ENCODE data around the gene TMTC1.

TMTC1 gene

GRCh38 chr12:29706311-29706710 lies 77.4 kb downstream of the TMTC1 start:
- DNase-seq, result no peak

DNA sequence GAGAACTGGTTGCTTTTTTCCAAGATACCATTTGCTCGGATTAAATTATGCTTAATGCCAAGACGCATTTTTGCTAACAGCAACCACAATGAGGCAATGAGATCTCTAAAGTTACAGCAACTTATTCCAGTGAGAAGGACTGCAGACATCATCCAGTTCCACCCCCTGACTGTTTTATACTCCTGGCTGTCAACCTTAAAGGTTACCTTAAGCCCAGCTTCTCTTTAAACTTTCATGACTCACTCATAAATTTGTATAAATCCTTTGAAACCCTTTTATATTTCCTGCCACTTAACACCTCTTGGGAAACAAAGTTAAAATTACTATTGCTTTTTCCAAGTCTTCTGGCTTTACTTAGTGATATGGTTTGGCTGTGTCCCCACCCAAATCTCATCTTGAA lies 80.2 kb downstream of the TMTC1 start:
- no peak for DNase-seq

GRCh38 chr12:29702972-29703371 lies 80.8 kb downstream of the TMTC1 start:
- DNase-seq, result no peak

DNA sequence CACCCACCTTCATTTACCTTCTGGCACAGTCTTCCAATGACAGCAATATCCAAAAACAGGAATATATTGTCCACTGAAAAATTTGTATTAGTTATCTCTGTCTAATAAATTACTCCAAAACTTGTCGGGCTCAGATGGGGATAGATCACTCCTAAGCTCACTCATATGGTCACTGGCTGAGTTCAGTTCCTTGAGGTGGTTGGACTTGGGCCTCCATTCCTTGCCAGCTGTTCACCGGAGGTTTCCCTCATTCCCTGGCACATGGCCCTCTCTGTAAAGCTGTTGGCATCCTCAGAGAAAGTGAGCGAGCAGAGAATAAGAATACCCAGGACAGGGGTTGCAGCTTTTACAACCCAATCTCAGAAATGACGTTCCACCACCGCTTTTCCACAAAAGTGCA lies 81.5 kb downstream of the TMTC1 start:
- no peak for DNase-seq

- DNase-seq, result no peak
These were observed 82.8 kb downstream of the TMTC1 start for GRCh38 chr12:29700761-29701481.

GRCh38 chr12:29698756-29699155 lies 85.0 kb downstream of the TMTC1 start:
- no peak for DNase-seq

DNA sequence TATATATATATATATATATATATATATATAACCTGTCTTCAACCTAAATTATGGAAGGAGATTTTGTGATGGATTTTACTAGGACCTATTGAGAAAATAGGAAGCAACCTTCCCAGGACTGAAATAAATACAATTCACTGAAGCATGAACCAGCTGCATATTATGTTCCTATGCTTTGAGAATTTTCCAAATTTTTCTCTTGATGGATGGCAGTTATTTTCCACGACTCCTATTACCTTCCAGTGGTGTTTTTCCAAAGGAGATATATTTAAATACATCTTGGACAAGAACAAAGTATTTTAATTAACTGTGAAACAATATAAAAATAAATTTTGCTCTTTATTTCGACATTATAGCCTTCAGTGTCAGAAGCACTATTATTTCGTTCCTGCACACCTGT lies 87.9 kb downstream of the TMTC1 start:
- DNase-seq, result no peak

GRCh38 chr12:29695026-29695425 lies 88.7 kb downstream of the TMTC1 start:
- DNase-seq, result no peak

DNA sequence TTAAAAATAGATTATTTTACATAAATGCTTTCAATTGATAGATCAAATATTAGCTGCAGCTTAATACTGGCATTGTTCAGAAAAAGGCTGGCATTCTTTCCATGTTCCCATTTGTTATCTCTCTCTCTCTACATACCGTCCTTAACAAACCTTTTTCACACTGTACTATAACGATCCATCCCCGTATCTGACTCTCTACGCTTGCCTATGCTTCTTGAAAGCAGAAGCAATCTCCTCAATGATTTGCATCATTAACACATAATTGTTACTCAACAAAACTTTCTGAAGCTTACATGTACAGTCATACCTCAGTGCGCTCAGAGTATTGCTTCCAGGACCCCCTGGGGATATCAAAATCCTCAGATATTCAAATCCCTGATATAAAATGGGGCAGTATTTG lies 89.7 kb downstream of the TMTC1 start:
- no peak for DNase-seq

DNA sequence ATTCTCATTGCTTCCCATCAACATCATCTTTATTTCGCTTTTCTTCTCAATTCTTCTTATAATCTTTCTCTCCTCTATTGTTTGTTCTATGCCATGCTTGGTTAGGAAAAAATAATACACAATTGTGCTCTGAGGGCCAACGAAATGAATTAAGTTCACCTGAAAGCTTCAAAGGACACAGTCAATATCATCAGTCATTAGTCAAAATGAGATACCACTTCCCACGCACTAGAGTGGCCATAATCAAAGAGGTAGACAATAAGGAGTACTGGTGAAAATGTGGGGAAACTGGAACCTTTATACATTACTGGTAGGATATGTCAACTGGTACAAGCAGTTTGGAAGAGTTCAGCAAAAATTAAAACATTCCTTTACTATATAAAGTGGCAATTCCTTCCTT lies 91.5 kb downstream of the TMTC1 start:
- no peak for DNase-seq

DNA sequence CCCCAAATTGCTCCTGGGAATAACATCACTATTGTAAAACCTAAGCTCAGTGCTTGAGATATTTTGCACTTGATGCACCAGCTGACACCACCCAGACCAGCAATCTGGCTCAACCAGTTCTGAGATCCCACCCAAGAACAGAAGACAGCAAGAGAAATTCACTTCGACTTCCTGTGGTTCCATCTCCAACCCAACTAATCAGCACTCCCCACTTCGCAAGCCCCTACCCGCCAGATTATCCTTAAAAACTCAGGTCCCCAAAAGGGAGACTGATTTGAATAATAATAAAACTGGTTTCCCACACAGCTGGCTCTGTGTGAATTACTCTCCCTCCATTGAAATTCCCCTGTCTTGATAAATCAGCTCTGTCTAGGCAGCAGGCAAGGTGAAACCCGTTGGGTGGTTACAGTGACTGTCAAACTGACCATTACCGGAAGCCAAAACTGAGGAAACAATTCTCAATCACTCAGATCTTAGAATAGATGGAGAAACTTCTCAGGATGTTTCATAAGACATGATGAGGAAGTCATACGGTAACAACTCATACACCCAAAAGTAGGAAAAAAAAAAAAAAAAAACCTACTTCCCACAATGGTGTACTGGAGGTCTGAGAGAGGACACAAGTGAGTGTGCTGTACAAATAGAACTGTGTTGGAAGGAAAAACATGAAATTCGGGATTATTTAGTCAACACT lies 92.4 kb downstream of the TMTC1 start:
- no peak for DNase-seq

DNA sequence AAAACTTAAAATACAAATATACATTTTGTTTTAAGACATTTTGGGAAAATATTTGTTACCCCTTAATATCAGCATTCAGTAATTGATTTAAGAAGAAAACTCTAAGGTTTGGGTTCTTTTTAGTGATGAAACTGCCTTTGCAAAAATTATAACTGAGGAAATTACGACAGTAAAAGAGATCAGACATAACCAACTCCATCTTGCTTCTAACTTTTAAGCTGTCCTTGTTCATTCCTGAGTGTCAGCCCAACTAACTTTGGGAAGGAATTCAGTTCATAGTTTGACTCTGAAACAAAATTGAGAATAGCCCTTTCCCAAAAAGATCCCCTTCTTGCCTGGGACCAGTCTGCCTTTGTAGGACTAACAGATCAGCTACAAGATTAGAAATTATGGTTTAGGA lies 93.0 kb downstream of the TMTC1 start:
- DNase-seq, result no peak

GRCh38 chr12:29688914-29689313 lies 94.8 kb downstream of the TMTC1 start:
- DNase-seq, result no peak

GRCh38 chr12:29682088-29682487 lies 101.7 kb downstream of the TMTC1 start:
- no peak for DNase-seq

GRCh38 chr12:29681370-29681769 lies 102.4 kb downstream of the TMTC1 start:
- DNase-seq, result no peak

GRCh38 chr12:29676676-29677075 lies 107.1 kb downstream of the TMTC1 start:
- no peak for DNase-seq

DNA sequence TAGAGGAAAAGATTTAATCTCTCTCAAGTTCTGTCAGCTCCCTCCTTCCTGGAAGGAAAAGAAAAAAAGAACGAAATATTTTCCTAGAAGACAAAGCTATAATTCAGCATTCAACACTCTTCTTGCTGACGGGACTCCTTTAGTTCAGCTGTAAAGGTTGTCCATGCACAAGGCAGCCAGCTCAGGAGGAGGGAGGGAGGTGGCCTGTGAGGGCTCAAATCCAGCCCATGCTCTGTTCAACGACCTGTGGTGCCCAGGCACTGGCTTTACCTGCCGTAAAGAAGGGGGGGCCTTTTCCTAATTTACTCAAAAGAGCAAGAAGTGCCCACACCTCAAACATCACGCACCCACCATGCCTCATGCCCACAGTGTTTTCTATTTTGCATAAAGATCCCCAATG lies 109.3 kb downstream of the TMTC1 start:
- DNase-seq, result no peak

- DNase-seq, result no peak
These were observed 110.4 kb downstream of the TMTC1 start for GRCh38 chr12:29673346-29673745.

DNA sequence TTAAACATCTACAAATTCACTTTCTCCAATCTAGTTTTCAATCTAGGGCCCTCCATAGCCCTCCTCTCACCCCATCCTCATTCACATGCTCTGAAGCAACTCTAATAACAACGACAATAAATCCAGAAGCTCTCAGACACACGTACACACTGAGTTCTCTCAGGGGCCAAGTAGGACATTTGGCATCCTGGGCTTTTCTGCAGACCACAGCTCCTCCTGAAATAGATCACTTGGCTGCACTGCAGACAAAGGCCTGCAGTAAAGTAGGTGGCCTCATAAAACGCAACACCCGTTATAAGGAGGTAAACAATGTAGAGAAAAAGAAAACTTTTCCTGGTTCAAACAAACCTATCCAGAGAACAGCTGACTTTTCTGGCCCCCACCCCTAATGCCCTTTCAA lies 111.2 kb downstream of the TMTC1 start:
- DNase-seq, result no peak

GRCh38 chr12:29671742-29672141 lies 112.0 kb downstream of the TMTC1 start:
- DNase-seq, result no peak

DNA sequence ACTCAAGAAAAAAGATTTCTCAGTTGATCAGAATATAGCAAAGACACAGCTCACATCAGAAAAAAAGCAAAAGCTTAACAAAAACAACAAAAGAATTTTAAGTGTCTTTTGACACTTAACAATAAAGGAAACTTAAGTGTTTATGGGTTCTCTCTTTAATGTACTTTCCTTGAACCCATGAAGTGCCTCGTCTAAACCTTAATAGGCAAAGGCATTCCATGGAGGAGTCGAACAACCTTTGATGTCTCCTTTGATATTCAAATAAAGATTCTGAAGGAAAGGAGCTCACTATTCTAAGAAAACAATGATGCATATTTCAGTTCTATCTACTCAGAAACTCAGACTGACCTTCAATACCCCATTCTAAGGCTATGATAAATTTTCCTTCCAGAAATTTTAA lies 116.7 kb downstream of the TMTC1 start:
- DNase-seq, result no peak

DNA sequence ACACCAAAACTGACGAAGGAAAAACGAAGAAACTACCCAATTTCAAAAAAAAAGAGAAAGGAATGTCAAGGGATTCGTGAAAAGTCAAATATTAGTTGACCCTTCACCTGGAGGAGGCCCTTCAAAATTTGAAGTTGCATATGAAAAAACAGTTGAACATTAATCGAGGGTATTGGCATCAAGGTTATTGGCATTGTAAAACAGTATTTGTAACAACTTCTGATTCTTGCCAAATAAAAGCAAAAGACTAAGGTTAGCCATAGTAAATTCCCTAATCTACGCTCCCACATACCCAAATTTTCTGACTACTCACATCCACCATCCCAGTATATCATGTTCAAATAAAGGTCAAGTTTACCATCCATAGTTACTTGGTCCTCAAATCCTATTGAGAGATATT lies 118.6 kb downstream of the TMTC1 start:
- DNase-seq, result no peak

- no peak for DNase-seq
These were observed 120.9 kb downstream of the TMTC1 start for GRCh38 chr12:29662734-29663323.

DNA sequence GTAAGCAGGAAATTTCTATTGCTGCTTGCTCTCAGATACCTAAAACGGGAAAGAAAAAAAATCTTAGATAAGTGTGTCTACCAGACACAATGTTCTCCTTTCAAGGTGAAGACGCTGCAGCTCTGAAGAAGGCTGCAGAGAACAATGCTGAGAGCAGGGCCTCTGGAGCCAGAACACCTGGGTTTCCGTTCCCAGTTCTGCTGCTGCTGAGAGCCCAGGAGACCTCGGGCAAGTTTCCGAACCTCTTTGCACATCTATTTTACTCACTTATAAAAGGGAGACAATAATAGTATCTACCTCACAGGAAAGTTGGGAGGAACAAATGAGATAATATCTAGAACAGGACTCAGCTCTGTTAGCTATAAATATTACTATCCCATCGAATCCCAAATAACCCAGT lies 122.9 kb downstream of the TMTC1 start:
- no peak for DNase-seq
